Endodermal cell (in vitro differentiated cells): ENCODE measurements around the gene LIMS1. TPM values are rescaled to one million over a fixed set of nuclear protein-coding genes. Genes with fewer than 3 reads are reported as not detected.
"Not testable (repeated sequence)": the region's sequence is repeated elsewhere in the genome, so short reads cannot be mapped to it uniquely, and the experiment has no call there.

Source experiments
- DNase-seq: peaks from one replicate; pipeline ENCODE4 v3.0.0-alpha.2; 2017
- H3K27ac ChIP-seq: 2 replicates; pipeline ENCODE4 v1.5.1; 2013; ENCODE audit warnings: mild to moderate bottlenecking, low read depth, low read length, moderate library complexity
- H3K27me3 ChIP-seq: 2 replicates; pipeline ENCODE4 v1.6.1; 2013; ENCODE audit warnings: mild to moderate bottlenecking, low read length, moderate library complexity; ENCODE audit not compliant: insufficient read depth, control insufficient read depth, poor library complexity, severe bottlenecking
- H3K36me3 ChIP-seq: 2 replicates; pipeline ENCODE4 v1.7.0; 2013; ENCODE audit warnings: mild to moderate bottlenecking, low read length, moderate library complexity; ENCODE audit not compliant: control insufficient read depth, insufficient read depth
- H3K4me1 ChIP-seq: one replicate; pipeline ENCODE4 v1.7.0; 2013; ENCODE audit warnings: low read length; ENCODE audit not compliant: control insufficient read depth, insufficient read depth
- H3K4me3 ChIP-seq: 2 replicates; pipeline ENCODE4 v1.5.1; 2013; ENCODE audit warnings: mild to moderate bottlenecking, low read length, moderate library complexity
- H3K9ac ChIP-seq: 2 replicates; pipeline ENCODE4 v1.6.1; 2013; ENCODE audit warnings: mild to moderate bottlenecking, low read length, moderate library complexity; ENCODE audit not compliant: poor library complexity, severe bottlenecking; ENCODE audit errors: extremely low read depth
- H3K9me3 ChIP-seq: 2 replicates; pipeline ENCODE4 v1.6.1; 2013; ENCODE audit warnings: mild to moderate bottlenecking, low read length, moderate library complexity; ENCODE audit not compliant: control insufficient read depth
- H3K27ac Mint-ChIP-seq: 2 replicates; pipeline ENCODE4 v1.8.0; 2020; ENCODE audit warnings: mixed read lengths
- H3K27me3 Mint-ChIP-seq: 2 replicates; pipeline ENCODE4 v1.8.0; 2021; ENCODE audit warnings: mild to moderate bottlenecking, mixed read lengths; ENCODE audit not compliant: insufficient read depth
- H3K36me3 Mint-ChIP-seq: 2 replicates; pipeline ENCODE4 v1.8.0; 2020; ENCODE audit warnings: low read depth, mixed read lengths
- H3K4me1 Mint-ChIP-seq: 2 replicates; pipeline ENCODE4 v1.8.0; 2020; ENCODE audit warnings: mixed read lengths
- H3K4me3 Mint-ChIP-seq: 2 replicates; pipeline ENCODE4 v1.8.0; 2020; ENCODE audit warnings: mild to moderate bottlenecking, moderate library complexity, mixed read lengths
- H3K9me3 Mint-ChIP-seq: 2 replicates; pipeline ENCODE4 v1.8.0; 2020; ENCODE audit warnings: mild to moderate bottlenecking, mixed read lengths
- WGBS, 2 experiments: methylation state at CpG; one replicate each; pipeline versions ENCODE4 v1.1.5 to v1.1.7; 2013; ENCODE audit warnings: missing lambda C conversion rate in 2 of 2, mixed read lengths in 1 of 2; ENCODE audit not compliant: insufficient coverage in 1 of 2, insufficient read length in 1 of 2; 5-methylcytosine and 5-hydroxymethylcytosine counted together
- total RNA-seq, 2 donors: library from RNA; stranded (reverse); fragmentation: NEBNext Ultra II Directional in 1 of 2; extraction: Animal tissue kit (Norgen Biotek cat#: 25700) in 1 of 2; gene quantifications; 2 replicates in 1 of 2; 3 replicates in 1 of 2; pipeline ENCODE4 v1.2.1, GENCODE V29; 2021

LIMS1 gene
- total RNA-seq, 2 donors from 2014 or later = 45.9 to 46.6 TPM

DNA sequence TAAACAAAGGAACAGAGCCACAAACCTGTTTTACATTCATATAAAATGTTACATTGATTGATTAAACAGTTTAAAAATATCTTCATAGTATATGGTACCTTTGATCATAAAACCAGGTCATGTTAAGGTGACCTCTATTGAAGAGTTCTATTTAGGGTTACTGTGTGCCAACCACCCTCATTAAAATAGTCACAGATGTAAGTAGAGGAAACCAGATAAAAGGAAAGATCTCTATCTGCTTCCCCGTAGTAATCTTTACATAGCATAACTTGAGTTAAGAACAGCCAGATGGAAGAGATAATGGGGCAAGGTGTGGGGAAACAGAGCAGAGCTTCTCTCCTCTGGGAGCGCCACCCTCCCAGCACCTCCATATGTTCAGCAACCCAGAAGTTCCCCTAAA, 117.2 kb downstream of the LIMS1 start:
- H3K36me3 ChIP-seq, H3K27me3 ChIP-seq, H3K4me1 Mint-ChIP-seq, H3K4me3 Mint-ChIP-seq, H3K36me3 Mint-ChIP-seq, H3K9ac ChIP-seq, H3K27ac ChIP-seq, H3K4me1 ChIP-seq, H3K27ac Mint-ChIP-seq, DNase-seq, H3K4me3 ChIP-seq, H3K9me3 Mint-ChIP-seq, H3K9me3 ChIP-seq, H3K27me3 Mint-ChIP-seq: not testable (repeated sequence)
- WGBS, 2 experiments = no CpG with 5 or more reads among the region's 2 CpGs

DNA sequence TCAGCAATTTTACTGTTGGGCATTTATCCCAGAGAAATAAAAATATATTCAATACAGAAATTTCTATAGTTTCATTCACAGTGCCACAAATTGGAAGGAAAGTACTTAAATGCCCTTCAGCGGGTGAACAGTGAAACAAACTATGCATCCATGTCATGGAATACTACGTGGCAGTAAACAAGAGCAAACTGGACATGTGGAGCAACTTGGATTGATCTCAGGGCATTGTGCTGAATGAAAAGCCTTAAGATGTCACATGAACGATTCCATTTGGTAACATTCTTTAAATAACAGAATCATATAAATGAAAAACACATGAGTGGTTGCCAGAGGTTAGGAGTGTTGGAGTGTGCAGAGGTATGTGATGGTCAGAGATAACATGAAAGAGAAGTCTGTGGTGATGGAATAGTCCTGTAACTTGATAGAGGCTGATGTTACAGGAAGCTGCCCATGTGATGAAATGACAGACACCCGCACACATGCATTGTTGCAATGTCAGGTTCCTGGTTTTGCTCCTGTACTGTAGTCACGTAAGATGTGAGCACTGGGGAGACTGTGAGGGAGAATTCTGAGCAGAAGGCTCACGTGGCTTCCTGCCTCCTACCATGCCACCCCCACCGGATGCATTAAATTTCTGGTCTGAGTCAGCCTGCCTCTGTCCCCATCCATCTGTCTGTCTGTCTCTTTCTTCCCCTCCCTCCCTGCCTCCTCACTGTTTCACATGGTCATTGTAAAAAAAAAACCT, 118.1 kb downstream of the LIMS1 start:
- H3K27me3 Mint-ChIP-seq, H3K9ac ChIP-seq, H3K4me1 ChIP-seq, H3K36me3 Mint-ChIP-seq, H3K27ac Mint-ChIP-seq, H3K9me3 ChIP-seq, DNase-seq, H3K4me1 Mint-ChIP-seq, H3K4me3 ChIP-seq, H3K27ac ChIP-seq, H3K27me3 ChIP-seq, H3K4me3 Mint-ChIP-seq, H3K36me3 ChIP-seq, H3K9me3 Mint-ChIP-seq: not testable (repeated sequence)
- WGBS, 2 experiments = 87 to 94% methylated on average over 2 to 6 of the region's 7 CpGs

DNA sequence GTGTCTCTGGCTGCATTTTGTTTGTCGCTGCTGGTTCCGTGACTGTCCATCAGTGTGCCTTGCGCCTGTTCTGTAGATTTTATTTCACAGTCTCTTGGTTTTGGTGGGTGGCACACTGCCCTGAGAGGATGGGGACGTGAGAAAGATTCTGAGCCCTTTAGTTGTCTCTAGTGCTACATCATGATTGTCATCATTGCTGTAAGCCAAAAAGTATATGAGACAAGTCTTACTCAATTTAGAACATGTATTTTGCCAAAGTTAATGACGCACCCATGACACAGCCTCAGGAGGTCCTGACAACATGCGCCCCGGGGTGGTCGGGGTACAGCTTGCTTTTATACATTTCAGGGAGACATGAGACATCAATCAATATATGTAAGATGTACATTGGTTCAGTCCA, 119.2 kb downstream of the LIMS1 start:
- H3K27me3 Mint-ChIP-seq, H3K9me3 Mint-ChIP-seq, H3K36me3 Mint-ChIP-seq, H3K27ac ChIP-seq, H3K9ac ChIP-seq, H3K4me1 Mint-ChIP-seq, H3K27ac Mint-ChIP-seq, H3K36me3 ChIP-seq, DNase-seq, H3K9me3 ChIP-seq, H3K4me3 ChIP-seq, H3K4me1 ChIP-seq, H3K27me3 ChIP-seq, H3K4me3 Mint-ChIP-seq: not testable (repeated sequence)
- WGBS, 2 experiments = no CpG with 5 or more reads among the region's 8 CpGs

DNA sequence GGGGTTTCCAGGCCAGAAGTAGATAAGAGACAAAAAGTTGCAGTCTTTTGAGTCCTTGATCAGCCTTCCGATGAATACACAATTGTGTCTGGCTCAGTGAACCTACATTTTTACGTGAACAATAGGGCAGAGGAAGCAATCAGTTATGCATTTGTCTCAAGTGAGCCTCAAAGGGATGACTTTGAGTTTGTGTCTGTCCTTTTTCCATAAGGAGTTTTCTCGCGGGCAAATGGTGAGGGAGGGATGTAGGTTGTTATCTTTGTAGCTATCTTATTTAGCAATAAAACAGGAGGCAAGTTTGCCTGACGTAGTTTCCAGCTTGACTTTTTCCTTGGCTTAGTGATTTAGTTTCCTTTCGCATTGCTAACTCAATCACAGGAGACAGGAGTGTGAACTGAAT, 119.6 kb downstream of the LIMS1 start:
- H3K27me3 Mint-ChIP-seq, H3K4me3 Mint-ChIP-seq, H3K4me3 ChIP-seq, H3K9ac ChIP-seq, H3K4me1 Mint-ChIP-seq, H3K27me3 ChIP-seq, H3K4me1 ChIP-seq, H3K9me3 Mint-ChIP-seq, H3K36me3 ChIP-seq, DNase-seq, H3K9me3 ChIP-seq, H3K36me3 Mint-ChIP-seq: not testable (repeated sequence)
- 65% methylated on average over 5 of the region's 6 CpGs; no CpG with 5 or more reads in 1 of the 2 experiments for WGBS, 2 experiments
- peak overlapping the region; percentile 53 for H3K27ac Mint-ChIP-seq
- peak overlapping the region; percentile 49 for H3K27ac ChIP-seq

DNA sequence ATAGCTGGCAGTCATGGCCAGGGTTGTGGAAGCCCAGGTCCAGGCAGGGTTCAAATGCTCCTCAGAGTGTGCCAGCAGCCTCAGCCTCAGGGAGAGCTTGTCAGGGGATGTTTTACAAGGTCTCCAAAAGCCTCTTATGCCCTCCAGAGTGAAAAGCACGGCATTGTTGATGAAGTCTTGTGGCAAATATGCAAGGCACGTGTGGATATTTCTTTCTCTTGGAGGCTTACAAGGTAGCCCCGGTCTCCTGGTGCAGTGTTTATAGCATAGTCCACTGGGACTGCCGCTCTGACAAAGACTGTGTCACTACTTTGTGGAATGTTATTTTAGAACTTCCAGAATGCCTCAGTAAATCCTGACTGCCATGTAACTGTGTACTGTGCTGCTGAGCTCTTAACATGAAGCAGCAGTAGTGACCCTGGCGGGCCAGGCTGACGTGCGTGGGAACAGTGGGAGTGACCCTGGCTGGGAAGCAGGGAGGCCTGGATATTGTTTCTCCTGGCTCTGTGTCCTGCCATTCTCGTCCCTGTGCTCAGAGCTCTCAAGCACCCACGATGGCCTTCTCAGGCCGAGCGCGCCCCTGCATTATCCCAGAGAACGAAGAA, 120.4 kb downstream of the LIMS1 start:
- not testable (repeated sequence) for H3K27me3 ChIP-seq, H3K4me3 Mint-ChIP-seq, H3K4me3 ChIP-seq, H3K9me3 Mint-ChIP-seq, H3K36me3 Mint-ChIP-seq, H3K36me3 ChIP-seq, H3K27ac Mint-ChIP-seq, H3K4me1 ChIP-seq, H3K27me3 Mint-ChIP-seq, H3K4me1 Mint-ChIP-seq, H3K9ac ChIP-seq, H3K9me3 ChIP-seq
- H3K27ac ChIP-seq = peak overlapping the region; percentile 60
- peak; percentile 45 for DNase-seq
- WGBS, 2 experiments = 83% methylated on average over 1 of the region's 13 CpGs; no CpG with 5 or more reads in 1 of the 2 experiments

DNA sequence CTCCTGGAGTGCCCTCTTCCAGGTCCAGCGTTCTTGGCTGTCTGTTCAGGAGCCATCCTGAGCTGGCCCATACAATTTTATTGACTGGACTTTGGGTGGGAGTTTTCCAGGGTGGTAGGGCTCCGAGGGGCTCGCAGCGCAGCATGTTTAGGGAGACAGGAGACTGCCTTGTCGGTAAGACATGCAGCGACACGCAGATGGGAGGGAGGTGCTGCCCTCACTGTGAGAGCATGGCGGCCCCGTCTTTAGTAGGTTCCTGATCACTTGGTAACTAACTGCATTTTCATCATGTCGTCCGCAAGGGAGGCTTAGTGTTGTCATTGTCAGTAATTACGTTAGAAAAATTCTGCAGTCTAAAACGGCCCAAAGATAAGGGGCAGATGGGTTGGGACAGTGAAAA, 121.0 kb downstream of the LIMS1 start:
- WGBS, 2 experiments = no CpG with 5 or more reads among the region's 13 CpGs

DNA sequence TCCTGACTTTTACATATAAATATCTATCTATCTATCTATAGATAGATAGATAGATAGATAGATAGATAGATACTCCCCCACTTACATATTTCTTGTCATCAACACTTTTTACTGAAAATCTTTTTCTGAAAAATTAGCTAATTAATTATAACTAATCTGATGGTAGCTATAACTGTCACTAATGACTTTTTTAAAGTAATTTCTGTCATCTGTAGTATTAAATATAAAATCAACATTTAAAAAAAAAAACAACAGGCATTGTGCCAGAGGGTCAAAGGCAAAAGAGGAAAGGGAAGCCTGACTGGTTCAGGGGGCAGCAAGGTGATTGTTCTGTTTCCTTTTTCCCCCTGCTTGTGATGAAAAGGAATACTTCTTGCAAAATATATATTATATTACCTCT, 122.0 kb downstream of the LIMS1 start:
- not testable (repeated sequence) for H3K9ac ChIP-seq, H3K27ac Mint-ChIP-seq, H3K9me3 ChIP-seq, H3K27me3 ChIP-seq, H3K4me3 ChIP-seq, H3K36me3 ChIP-seq, H3K27me3 Mint-ChIP-seq, DNase-seq, H3K4me3 Mint-ChIP-seq, H3K4me1 Mint-ChIP-seq, H3K27ac ChIP-seq, H3K4me1 ChIP-seq, H3K36me3 Mint-ChIP-seq, H3K9me3 Mint-ChIP-seq

More for the DNA sequence above, 121.0 kb downstream of the LIMS1 start:
- H3K27me3 ChIP-seq, H3K36me3 Mint-ChIP-seq, H3K9me3 ChIP-seq, H3K4me1 Mint-ChIP-seq, H3K4me3 ChIP-seq, H3K4me1 ChIP-seq, H3K27ac ChIP-seq, H3K27me3 Mint-ChIP-seq, H3K36me3 ChIP-seq, H3K4me3 Mint-ChIP-seq, H3K9ac ChIP-seq, H3K9me3 Mint-ChIP-seq, DNase-seq, H3K27ac Mint-ChIP-seq: not testable (repeated sequence)
